B cell (primary cell): ENCODE results near the gene CCDC50. TPM values are rescaled to one million over a fixed set of nuclear protein-coding genes. Genes with fewer than 3 reads are reported as not detected.

Experiments used
- ATAC-seq: fragments of 200-7000 bp; cut with Tn5 transposase; one replicate; pipeline ENCODE4 v1.10.0; 2021; ENCODE audit warnings: low read depth, mild to moderate bottlenecking, moderate number of reproducible peaks, moderate library complexity
- CTCF ChIA-PET: fragments of 350-600 bp; sonication (Branson Sonifier 250); formaldehyde crosslinking; loops from one replicate; lab custom pipeline; 2021; ENCODE audit warnings: antibody characterized with exemption, inconsistent platforms; lab: Charles Lee
- POLR2A ChIA-PET: fragments of 350-600 bp; sonication (Branson Sonifier 250); formaldehyde crosslinking; loops from one replicate; lab custom pipeline; 2021; ENCODE audit warnings: antibody characterized with exemption; lab: Charles Lee
- DNase-seq: peaks from one replicate; pipeline ENCODE4 v3.0.0; 2013
- H2AFZ ChIP-seq: 2 replicates; pipeline ENCODE4 v1.6.1; 2012; ENCODE audit warnings: mild to moderate bottlenecking, low read depth, low read length; ENCODE audit not compliant: insufficient read depth, poor library complexity, severe bottlenecking
- H3K27ac ChIP-seq, 2 donors: 1 replicate in 1 of 2; 2 replicates in 1 of 2; pipeline ENCODE4 v1.5.1; 2012 to 2013; ENCODE audit warnings: low read length in 2 of 2, mild to moderate bottlenecking in 2 of 2, moderate library complexity in 1 of 2
- H3K27me3 ChIP-seq, 4 experiments: fragments of 200-600 bp in 1 of 4; sonication (generic) in 1 of 4; replicated peaks in 1 of 4; 1 replicate in 2 of 4; 2 replicates in 2 of 4; pipeline versions ENCODE4 v1.6.1 to v1.7.0; 2013 to 2016; ENCODE audit warnings: low read length in 3 of 4, mild to moderate bottlenecking in 2 of 4, mixed read lengths in 1 of 4, moderate library complexity in 1 of 4; ENCODE audit not compliant: insufficient read depth in 4 of 4, control insufficient read depth in 3 of 4; ENCODE audit errors: control extremely low read depth in 1 of 4
- H3K36me3 ChIP-seq, 2 experiments: replicated peaks in 1 of 2; 1 replicate in 1 of 2; 2 replicates in 1 of 2; pipeline versions ENCODE4 v1.6.1 to v1.7.1; 2013; ENCODE audit warnings: low read length in 1 of 2; ENCODE audit not compliant: insufficient read depth in 2 of 2, control insufficient read depth in 1 of 2; ENCODE audit errors: control extremely low read depth in 1 of 2, extremely low read depth in 1 of 2
- H3K4me1 ChIP-seq, 2 donors: fragments of 200-600 bp in 1 of 2; sonication (generic) in 1 of 2; 1 replicate in 1 of 2; 2 replicates in 1 of 2; pipeline versions ENCODE4 v1.5.1 to v1.6.1; 2013 to 2017; ENCODE audit warnings: low read length in 2 of 2; ENCODE audit not compliant: control insufficient read depth in 2 of 2, insufficient read depth in 2 of 2
- H3K4me2 ChIP-seq: replicated peaks from 2 replicates; pipeline ENCODE3; 2012; ENCODE audit warnings: mild to moderate bottlenecking, low read depth, low read length; ENCODE audit not compliant: poor library complexity, severe bottlenecking
- H3K4me3 ChIP-seq, 5 experiments: fragments of 200-600 bp in 1 of 5; sonication (generic) in 1 of 5; 1 replicate in 3 of 5; 2 replicates in 2 of 5; pipeline versions ENCODE4 v1.5.1 to v1.7.0; 2011 to 2016; ENCODE audit warnings: low read length in 4 of 5, mild to moderate bottlenecking in 4 of 5, low read depth in 2 of 5, control low read depth in 1 of 5, moderate library complexity in 1 of 5; ENCODE audit not compliant: insufficient read depth in 1 of 5; ENCODE audit errors: control extremely low read depth in 1 of 5, extremely low read depth in 1 of 5
- H3K79me2 ChIP-seq: fragments of 200-600 bp; sonication (generic); one replicate; pipeline ENCODE4 v1.6.0; 2016; ENCODE audit warnings: low read length; ENCODE audit not compliant: control insufficient read depth, insufficient read depth
- H3K9ac ChIP-seq: fragments of 200-600 bp; sonication (generic); 2 replicates; pipeline ENCODE4 v1.6.1; 2017; ENCODE audit warnings: mild to moderate bottlenecking, low read length, moderate library complexity
- H3K9me3 ChIP-seq, 3 donors: one replicate each; pipeline versions ENCODE4 v1.6.1 to v1.7.1; 2013; ENCODE audit warnings: low read length in 2 of 3; ENCODE audit not compliant: control insufficient read depth in 2 of 3, insufficient read depth in 1 of 3; ENCODE audit errors: control extremely low read depth in 1 of 3
- H4K20me1 ChIP-seq: 2 replicates; pipeline ENCODE4 v1.6.0; 2012; ENCODE audit warnings: mild to moderate bottlenecking, low read length; ENCODE audit not compliant: insufficient read depth, control insufficient read depth, poor library complexity, severe bottlenecking
- H3K27ac Mint-ChIP-seq: one replicate; pipeline ENCODE4 v1.8.0; 2021; ENCODE audit warnings: mixed read lengths
- H3K27me3 Mint-ChIP-seq: one replicate; pipeline ENCODE4 v1.8.0; 2021; ENCODE audit warnings: mixed read lengths
- H3K4me1 Mint-ChIP-seq: one replicate; pipeline ENCODE4 v1.8.0; 2021; ENCODE audit warnings: mixed read lengths
- H3K4me3 Mint-ChIP-seq: one replicate; pipeline ENCODE4 v1.8.0; 2021; ENCODE audit warnings: mixed read lengths
- H3K9me3 Mint-ChIP-seq: one replicate; pipeline ENCODE4 v1.8.0; 2022; ENCODE audit warnings: mixed read lengths; ENCODE audit not compliant: insufficient read depth
- EZH2 ChIP-seq: IDR thresholded peaks from 2 replicates; pipeline ENCODE4 v1.6.1; 2012; ENCODE audit warnings: borderline replicate concordance, low read depth, mild to moderate bottlenecking, moderate library complexity, low read length; ENCODE audit not compliant: insufficient read depth, poor library complexity, severe bottlenecking
- WGBS: methylation state at CpG from one replicate; pipeline ENCODE4 v1.1.5; 2013; ENCODE audit warnings: missing lambda C conversion rate; ENCODE audit not compliant: insufficient coverage; 5-methylcytosine and 5-hydroxymethylcytosine counted together
- intact Hi-C: fragments of 100-400 bp; cut with micrococcal nuclease; formaldehyde crosslinking; loops from one replicate; pipeline ENCODE4 v1.10.0; 2022
- polyA plus RNA-seq: library from polyadenylated mRNA; depleted of rRNA; stranded (reverse); fragments of >200 nt; gene quantifications from 2 replicates; pipeline ENCODE4 v1.2.3, GENCODE V29; 2012
- total RNA-seq, 2 donors: library from RNA; stranded (reverse); fragments of 120-200 nt in 1 of 2; gene quantifications; 1 replicate in 1 of 2; 2 replicates in 1 of 2; pipeline versions ENCODE4 v1.2.3 to v1.2.4, GENCODE V29; 2013 to 2022
- TF ChIP-seq, protein P1 (sequence below): fragments of 200-600 bp; IDR thresholded peaks from one replicate; pipeline ENCODE4 v1.8.0; 2022; ENCODE audit warnings: antibody characterized with exemption, mild to moderate bottlenecking

The CCDC50 gene
- total and polyA plus RNA-seq, 2 donors (not counting 1 experiment from before 2014, with no cell fraction given): 48.7 to 121 TPM

GRCh38 chr3:191414732-191415131 is 85.5 kb downstream of the CCDC50 start:
- whole genome bisulfite sequencing: no CpG with 5 or more reads among the region's 1 CpG
- Histone ChIP-seq H3K4me3 (no peak overlapping the region), H3K27me3 (no peaks in the 10 kb centered on the region), H4K20me1 (no peaks in the 10 kb centered on the region), H3K9me3 (peaks cover 5 to 12% (median 7%) of the 10 kb centered on the region in 3 donors), H3K9ac (no peak overlapping the region), H2AFZ (no peak overlapping the region), H3K36me3 (no peaks in the 10 kb centered on the region), H3K79me2 (no peaks in the 10 kb centered on the region), H3K4me1 (peaks cover 0 to 3% of the 10 kb centered on the region in 2 donors), H3K4me2 (no peak overlapping the region), H3K27ac (no peak overlapping the region)
- Mint-ChIP-seq H3K27ac (no peak overlapping the region), H3K4me1 (peaks cover 10% of the 10 kb centered on the region), H3K4me3 (no peak overlapping the region), H3K27me3 (no peaks in the 10 kb centered on the region), H3K9me3 (peaks cover 7% of the 10 kb centered on the region)
- DNase-seq (no peak), ATAC-seq (no peak)
- CTCF ChIA-PET: interaction anchor here (1.3 to 1.4 kb wide), 3 partner anchors 170 to 1030 kb away, joined by 3 read pairs; no protein-coding TSS in a partner anchor
- TF ChIP-seq, protein P1, sequence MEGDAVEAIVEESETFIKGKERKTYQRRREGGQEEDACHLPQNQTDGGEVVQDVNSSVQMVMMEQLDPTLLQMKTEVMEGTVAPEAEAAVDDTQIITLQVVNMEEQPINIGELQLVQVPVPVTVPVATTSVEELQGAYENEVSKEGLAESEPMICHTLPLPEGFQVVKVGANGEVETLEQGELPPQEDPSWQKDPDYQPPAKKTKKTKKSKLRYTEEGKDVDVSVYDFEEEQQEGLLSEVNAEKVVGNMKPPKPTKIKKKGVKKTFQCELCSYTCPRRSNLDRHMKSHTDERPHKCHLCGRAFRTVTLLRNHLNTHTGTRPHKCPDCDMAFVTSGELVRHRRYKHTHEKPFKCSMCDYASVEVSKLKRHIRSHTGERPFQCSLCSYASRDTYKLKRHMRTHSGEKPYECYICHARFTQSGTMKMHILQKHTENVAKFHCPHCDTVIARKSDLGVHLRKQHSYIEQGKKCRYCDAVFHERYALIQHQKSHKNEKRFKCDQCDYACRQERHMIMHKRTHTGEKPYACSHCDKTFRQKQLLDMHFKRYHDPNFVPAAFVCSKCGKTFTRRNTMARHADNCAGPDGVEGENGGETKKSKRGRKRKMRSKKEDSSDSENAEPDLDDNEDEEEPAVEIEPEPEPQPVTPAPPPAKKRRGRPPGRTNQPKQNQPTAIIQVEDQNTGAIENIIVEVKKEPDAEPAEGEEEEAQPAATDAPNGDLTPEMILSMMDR: no peak
- no peak for TF ChIP-seq EZH2
- intact Hi-C loops: loop anchor here (10.0 kb wide), 1 partner anchor 530 kb away; no protein-coding TSS in a partner anchor
- POLR2A ChIA-PET: no interaction called here

DNA sequence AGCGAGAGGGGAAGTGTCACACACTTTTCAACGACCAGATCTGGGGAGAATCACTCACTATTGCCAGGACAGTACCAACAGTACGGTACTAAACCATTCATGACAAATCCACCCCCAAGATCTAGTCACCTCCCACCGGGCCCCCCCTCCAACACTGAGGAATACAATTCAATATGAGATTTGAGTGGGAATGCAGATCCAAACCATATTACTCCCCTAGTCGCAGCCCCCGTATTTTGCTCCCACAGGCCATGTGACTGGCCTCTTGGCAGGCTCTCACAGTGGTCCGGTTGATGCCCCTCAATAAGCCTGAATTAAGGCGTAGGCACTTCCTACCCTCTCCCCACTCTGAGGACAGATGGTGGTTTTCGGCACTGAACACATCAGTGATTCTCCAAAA is 86.4 kb downstream of the CCDC50 start:
- DNase-seq: no peak
- Mint-ChIP-seq H3K27me3 (peaks cover 6% of the 10 kb centered on the region), H3K9me3 (peaks cover 3% of the 10 kb centered on the region), H3K27ac (no peak overlapping the region), H3K4me3 (no peak overlapping the region), H3K4me1 (peaks cover 10% of the 10 kb centered on the region)
- WGBS: 100% methylated on average over 5 of the region's 9 CpGs
- Histone ChIP-seq H3K9ac (no peak overlapping the region), H3K36me3 (no peaks in the 10 kb centered on the region), H3K79me2 (no peaks in the 10 kb centered on the region), H4K20me1 (no peaks in the 10 kb centered on the region), H2AFZ (no peak overlapping the region), H3K27me3 (no peaks in the 10 kb centered on the region), H3K4me1 (peaks cover 0 to 3% of the 10 kb centered on the region in 2 donors), H3K27ac (no peak overlapping the region), H3K4me2 (no peak overlapping the region), H3K9me3 (peaks cover 4 to 12% (median 5%) of the 10 kb centered on the region in 3 donors), H3K4me3 (no peak overlapping the region)
- intact Hi-C loops: loop anchor here (10.0 kb wide), 1 partner anchor 531 kb away; no protein-coding TSS in a partner anchor
- POLR2A ChIA-PET: no interaction called here
- CTCF ChIA-PET: no interaction called here
- ATAC-seq: no peak
- TF ChIP-seq, protein P1: no peak
- no peak for TF ChIP-seq EZH2
